GM18517 (cell line): ENCODE results near the gene TRAPPC1.

Source experiments
- ATAC-seq: cut with Tn5 transposase; IDR thresholded peaks from one replicate; pipeline ENCODE4 v1.9.1; 2021; ENCODE audit warnings: mild to moderate bottlenecking, moderate library complexity; ENCODE audit not compliant: unreplicated experiment

The TRAPPC1 gene

DNA sequence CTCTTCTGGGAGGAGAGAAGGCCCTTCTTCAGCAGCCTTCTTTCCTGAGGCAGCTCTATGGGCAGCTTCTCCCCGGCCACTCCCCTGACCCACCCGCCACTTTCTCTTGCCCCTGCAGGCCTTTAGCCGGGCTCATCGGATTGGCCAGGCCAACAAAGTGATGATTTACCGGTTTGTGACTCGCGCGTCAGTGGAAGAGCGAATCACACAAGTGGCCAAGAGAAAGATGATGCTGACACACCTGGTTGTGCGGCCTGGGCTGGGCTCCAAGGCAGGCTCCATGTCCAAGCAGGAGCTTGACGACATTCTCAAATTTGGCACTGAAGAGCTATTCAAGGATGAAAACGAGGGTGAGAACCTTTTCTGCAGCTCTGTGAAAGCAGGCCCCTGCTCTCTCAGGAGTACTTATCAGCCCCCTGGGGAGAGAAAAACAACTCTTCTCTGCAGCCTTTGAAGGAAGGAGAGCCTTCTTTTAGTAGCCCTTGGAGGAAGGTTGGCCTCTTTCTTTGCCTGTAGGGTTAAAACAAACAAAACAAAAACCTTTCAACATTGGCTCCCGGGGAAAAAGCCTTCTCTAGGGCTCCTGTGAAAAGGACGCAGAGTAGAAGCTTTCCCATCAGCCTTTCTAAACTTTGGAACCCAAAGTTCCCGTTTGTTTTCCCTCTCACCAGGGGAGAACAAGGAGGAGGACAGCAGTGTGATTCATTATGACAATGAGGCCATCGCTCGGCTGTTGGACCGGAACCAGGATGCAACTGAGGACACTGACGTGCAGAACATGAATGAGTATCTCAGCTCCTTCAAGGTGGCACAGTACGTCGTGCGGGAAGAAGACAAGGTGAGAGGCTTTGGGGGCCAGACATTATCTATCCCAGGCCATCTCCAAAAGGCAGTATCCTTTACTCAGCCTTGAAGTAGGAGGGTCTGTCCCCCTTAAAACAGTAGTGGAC lies 28.3 kb downstream of the TRAPPC1 start:
- no peak for ATAC-seq

DNA sequence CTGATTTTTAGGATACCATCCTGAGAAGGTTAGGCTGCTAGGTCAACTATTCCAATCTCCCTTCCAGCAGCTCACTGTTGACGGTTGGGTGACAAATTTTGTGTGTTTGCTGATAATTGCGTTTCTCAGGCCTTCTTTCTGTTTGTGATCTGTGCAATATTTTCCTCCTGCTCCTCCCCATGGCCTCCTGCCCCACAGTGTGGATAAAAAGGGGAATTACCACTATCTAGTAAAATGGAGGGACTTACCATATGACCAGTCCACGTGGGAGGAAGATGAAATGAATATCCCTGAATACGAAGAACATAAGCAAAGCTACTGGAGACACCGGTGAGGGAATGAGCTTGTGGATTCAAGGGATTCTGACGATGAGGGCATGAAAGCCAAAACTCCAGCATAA lies 34.0 kb downstream of the TRAPPC1 start:
- no peak for ATAC-seq

DNA sequence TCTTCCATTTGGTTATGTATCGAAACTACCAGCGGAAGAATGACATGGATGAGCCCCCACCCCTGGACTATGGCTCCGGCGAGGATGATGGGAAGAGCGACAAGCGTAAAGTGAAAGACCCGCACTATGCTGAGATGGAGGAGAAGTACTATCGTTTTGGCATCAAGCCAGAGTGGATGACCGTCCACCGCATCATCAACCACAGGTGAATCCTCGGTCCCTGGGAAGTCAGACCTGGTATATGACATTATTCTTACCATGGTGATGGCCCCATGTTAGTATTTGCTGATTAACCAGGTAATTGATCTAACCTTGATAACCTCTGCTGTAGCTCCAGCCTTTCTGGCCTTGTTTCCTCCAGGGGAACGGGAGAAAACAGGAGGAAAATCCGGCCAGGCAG lies 34.7 kb downstream of the TRAPPC1 start:
- ATAC-seq, result no peak

DNA sequence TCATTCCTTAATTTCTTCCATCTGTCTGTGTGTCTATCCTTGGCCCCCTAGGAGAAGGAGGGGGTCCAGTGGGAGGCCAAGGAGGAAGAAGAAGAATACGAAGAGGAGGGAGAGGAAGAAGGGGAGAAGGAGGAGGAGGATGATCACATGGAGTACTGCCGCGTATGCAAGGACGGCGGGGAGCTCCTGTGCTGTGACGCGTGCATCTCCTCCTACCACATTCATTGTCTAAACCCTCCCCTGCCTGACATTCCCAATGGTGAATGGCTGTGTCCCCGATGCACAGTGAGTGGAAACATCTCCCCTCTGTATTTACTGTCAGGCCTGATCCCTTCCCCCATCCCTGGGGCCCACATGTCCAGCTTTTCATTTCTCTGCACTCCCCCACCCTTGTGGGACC lies 36.9 kb downstream of the TRAPPC1 start:
- no peak for ATAC-seq

DNA sequence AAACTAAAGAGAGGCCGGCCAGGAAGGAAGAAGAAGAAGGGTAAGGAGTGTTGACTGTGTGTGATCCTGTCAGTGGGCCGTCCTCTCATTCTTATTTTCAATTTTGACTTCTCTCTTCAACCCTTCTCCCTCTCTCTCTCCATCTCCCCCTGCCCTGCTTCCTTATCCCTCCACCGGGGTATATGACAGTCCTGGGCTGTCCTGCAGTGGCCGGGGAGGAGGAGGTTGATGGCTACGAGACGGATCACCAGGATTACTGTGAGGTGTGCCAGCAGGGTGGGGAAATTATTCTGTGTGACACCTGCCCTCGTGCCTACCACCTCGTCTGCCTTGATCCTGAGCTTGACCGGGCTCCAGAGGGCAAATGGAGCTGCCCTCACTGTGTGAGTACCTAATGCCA lies 37.5 kb downstream of the TRAPPC1 start:
- ATAC-seq, result no peak

DNA sequence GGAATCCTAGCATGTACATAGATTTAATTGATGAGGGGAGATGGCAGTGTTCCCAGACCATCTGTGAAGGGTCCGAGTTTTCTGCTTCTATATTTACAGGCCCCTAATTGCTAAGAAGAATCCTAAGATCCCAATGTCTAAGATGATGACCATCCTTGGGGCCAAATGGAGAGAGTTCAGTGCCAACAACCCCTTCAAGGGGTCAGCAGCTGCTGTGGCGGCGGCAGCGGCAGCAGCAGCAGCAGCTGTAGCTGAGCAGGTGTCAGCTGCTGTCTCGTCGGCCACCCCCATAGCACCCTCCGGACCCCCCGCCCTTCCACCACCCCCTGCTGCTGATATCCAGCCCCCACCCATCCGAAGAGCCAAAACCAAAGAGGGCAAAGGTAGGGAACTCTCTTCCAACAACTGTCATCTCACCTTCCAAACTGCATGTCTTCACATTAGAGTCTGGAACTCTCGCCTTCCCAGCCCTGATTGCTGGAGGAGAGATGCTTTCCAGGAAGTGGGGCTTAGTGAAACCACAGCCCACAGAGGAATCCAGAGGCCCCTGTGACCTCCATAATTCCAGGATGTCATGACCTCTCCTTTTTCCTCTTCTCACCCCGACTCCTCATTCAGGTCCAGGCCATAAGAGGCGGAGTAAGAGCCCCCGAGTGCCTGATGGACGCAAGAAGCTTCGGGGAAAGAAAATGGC lies 38.4 kb downstream of the TRAPPC1 start:
- no peak for ATAC-seq

DNA sequence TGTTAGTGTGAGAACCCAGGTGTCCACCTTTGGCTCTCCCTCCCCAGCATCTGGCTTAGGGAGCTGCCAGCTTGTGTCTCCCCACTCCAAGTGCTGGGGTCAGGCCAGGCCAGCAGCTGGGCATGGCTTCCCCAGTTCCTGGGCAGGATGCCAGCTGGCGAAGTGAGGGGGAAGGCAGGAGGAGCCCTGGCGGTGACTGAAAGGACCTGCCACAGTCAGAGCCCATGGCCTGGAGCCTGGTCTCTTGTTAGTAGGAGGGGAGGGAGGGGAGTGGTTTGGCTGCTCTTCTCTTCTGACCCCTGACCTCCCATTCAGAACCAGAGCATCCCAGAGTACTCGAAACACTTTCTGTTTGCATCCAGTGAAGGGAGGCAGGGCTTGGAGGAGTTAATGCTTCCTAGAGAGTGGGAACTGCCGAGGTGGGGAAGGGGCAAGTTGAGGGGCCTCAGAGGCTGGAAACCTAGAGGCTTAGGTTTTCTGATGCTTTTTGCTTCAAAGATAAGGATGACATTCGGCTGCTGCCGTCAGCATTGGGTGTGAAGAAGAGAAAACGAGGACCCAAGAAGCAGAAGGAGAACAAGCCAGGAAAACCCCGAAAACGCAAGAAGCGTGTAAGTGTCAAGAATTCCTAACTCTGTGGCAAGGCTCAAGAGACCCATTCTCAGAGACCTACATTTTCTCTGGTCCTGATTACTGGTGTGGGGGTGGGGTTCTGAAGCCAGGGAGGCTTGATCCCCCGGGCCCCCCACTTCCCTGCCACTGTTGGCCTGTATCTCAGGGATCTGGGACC lies 42.4 kb downstream of the TRAPPC1 start:
- ATAC-seq, result no peak

DNA sequence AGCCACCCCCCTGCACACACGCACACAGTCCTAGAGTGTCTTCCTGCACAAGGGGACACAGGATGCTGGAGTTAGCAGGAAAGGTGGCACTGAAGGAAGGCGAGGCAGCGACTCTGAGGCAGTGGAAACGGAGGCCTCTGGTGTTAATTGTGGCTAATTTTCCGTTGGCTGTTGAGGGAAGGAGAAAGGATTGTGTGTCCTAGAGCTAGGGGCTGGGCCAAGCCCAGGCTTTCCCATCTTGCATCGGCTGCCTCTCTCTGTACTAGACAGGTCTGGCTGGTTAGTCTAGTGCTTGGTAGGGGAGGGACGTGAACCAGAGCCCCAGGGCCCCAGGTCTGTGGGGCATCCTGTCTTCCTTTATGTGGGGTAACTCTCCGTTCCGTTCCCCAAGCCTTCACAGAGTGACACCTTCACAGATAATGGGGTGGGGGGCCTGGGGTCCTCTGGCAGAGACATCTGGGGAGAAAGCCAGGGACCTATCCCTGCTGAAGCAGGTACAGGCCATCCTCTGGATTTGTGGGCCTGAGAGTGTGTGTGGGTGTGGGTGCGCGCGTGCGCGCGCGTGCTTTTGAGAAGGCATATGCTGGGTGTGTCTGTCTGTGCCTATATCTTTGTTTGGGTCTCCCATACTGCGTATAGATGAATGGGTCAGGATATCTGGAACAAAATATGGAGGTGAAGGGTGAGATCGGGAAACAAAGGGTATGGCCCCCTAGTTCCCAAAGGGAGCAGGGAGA lies 43.4 kb downstream of the TRAPPC1 start, which contains the start of gene CHD3:
Gene CHD3 (plus strand): TSS at position 606 of the 737 bp plus-strand sequence. CDS start 212 bp downstream, outside the sequence.
- ATAC-seq, result no peak

DNA sequence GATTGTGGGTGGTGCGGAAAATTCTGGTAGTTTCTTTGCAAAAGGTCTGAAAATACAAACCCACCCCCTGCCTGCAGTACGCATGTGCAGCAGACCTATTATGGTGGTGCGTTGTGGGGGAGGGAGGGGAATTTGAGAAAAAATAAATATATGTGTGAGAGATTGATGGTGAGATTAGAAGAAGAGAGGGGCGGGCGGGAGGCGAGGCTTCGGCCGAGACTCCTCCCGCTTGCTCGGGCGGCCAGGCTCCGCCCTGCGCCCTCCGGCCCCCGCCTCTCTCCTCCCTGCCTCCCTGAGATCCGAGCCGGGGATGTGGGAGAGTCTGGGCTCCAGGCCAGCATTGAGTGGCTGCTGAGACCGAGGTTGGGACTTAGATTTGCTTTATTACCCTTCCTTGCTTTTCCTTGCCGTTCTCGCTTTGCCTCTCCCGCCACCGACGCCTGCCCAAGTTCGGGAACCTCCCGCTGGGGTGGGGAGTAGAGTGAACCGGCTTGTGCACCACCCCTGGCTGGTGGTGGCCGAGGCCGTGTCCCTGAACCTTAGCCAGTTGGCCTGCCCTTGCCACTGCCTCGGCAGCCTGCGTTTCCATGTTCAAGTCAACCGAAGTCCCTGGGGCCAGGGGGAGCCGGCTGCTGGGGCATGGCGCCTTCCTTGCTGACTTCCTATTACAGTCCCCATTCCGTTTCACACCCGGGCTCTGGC lies 44.1 kb downstream of the TRAPPC1 start:
- no peak for ATAC-seq

DNA sequence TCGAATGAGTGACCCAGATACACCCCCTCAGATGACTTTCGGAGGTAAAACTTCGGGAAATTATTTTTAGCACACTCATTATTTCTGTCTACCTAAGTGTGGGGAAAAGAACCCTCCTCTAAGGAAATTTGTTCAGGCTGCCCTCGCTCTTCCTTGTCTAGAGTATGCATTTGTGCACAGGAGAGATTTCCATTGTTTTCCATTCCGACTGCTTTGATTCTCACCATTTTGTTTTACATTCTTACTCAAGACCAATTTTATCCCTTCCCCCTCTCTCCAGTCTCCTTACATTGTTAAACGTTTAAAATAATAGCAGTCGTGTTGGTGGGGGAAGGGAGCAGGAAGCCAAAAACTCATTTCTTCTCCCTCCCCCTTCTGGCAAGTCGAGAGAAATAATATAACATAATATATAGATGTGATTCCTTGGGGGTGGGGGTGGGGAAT lies 44.7 kb downstream of the TRAPPC1 start:
- ATAC-seq, result no peak

DNA sequence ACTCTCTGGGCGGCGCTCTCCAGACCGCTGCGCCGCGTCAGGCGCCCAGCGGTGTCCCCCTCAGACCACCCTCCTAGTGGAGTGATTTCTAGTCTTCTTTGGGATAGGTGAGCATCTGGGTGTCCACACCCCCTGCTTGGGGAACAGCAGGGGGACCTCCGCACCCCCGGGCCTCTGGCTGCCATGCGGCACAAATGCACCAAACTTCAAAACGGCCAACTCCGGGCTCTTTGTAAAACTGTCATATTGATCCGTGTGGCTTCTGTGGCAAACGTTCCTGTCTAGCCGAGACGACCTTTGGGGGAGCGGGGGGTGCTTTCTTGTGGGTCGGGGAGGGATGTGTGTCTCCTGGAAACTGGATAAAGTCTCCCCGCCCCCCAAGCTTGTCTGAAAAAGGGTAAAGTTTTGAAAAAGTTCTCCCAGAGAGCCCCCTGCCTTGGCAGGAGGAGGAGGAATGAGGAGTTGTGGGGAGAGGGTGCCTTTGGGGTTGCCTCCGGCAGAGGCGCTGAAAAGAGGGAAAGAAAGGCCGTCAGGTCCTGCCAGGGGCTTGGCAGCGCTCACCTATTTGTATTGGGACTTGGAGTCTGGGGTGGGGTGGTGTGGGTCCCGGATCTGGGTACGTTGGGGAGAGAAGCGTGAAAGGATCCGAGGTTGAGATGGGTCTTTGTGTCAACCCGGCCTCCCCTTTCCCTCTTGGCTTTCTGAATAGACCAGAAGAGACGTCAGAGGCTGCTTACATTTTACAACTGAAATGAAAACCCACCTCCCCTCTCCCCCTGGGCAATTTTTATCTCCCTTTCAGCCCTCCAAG lies 45.3 kb downstream of the TRAPPC1 start:
- ATAC-seq, result no peak

DNA sequence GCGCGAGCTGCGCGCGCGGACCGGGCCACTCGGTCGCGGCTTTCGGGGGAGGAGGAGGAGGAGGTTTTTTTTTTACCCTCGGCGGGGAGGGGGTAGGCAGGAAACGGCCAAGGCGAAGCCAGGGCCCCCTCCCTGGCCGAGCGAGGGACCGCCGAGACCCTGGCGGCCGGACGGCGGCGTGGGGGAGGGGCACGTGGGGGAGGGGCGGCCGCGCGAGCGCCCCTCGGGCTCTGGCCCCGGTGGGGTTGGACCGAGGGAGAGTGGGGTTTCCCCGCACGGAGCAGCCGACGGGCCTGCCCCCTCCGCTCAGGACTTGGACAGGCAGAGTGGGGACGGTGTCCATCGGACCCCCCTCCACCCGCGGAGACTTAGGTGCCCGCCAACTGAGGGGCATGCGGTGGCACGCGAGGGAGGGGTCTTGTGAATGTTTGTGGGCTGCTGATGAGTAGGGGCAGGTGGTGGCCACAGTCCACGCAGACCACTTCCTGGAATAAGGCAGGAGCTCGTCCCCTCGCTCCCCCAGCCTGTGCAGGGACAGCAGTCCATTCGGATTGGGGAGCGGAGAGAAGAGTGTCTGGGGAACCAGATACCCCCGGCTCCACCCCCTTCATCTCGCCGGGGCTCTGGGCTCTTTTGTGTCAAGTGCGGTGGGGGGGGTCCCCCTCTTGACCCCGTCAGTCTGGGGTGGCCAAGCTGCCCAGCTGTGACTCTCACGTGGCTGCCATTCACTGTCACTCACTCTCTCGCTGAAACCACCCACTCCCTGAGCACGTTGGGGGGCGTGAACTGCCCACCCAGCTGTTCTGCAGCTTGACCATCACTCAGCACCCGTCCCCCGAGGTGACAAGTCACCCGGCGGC lies 46.1 kb downstream of the TRAPPC1 start:
- no peak for ATAC-seq

DNA sequence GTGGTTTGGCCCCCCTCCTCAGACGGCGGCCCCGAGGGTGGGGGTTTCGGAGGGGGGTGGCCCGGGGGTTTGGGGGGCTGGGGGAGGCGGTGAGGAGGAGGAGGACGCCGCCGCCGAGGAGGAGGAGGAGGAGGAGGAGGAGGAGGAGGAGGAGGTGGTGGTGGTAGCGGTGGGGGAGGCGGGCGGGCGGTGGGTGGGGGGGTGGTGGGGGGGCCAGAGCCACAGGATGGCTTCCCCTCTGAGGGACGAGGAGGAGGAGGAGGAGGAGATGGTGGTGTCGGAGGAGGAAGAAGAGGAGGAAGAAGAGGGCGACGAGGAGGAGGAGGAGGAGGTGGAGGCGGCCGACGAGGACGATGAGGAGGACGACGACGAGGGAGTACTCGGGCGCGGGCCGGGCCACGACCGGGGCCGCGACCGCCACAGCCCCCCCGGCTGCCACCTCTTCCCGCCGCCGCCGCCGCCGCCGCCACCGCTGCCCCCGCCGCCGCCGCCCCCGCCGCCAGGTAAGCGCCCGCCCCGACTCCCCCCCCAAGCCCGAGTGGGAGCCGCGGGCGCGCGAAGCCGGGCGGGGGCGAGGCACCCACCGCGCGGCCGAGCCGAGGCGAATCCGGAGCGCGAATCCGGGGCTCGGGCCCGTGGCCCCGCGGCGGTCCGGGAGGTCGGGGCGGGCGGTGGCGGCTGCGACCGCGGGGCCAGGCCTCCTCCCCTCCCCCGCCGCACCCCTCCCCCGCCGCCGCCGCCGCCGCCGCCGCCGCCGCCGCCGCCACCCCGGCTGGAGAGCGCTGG lies 47.0 kb downstream of the TRAPPC1 start:
- ATAC-seq, result no peak

DNA sequence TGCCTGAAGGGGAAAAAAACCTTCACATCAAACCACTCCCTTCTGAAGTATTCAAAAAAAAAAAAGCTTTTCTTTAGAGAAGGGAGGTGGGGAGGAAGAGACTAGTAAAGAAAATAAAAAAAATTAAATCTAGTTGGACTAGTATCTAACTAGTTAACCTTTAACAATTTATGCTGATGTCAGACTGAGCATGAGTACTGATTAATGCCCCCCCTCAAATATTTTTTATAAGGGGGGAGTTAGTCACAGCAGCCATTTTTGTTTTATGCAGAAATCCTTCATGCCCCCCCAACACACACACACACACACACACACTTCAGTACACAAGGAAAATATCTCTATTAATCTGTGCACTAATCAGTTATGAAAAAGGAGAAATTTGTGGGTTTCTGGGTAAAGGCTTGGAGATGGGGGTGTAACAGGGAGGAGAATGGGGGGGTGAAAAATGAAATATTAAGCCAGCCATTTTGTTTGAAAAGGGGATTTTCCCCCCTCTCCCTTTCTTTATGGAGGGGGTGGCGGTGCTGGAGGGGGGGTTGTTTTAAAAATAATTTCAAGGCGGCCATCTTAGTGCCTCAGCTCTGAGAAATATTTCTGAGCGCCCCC lies 47.9 kb downstream of the TRAPPC1 start:
- ATAC-seq, result no peak

DNA sequence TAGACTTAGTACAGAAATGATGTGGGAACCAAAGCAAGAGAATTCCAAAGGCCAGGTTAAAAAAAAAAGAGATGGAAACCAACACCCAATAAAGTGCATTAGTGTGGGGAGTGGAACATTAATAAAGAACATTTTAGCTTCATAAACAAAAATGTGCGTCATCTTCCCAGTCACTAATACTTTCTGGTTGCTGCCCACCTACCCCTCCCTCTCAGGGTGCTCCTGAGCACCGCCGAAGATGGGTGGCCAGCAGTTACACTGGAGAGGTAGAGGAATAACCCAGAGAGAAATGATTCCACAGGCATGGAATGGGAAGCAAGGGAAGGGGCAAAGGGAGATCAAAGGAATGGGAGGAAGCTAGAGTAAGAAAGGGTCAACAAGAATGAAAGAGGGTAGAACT lies 49.1 kb downstream of the TRAPPC1 start:
- no peak for ATAC-seq

DNA sequence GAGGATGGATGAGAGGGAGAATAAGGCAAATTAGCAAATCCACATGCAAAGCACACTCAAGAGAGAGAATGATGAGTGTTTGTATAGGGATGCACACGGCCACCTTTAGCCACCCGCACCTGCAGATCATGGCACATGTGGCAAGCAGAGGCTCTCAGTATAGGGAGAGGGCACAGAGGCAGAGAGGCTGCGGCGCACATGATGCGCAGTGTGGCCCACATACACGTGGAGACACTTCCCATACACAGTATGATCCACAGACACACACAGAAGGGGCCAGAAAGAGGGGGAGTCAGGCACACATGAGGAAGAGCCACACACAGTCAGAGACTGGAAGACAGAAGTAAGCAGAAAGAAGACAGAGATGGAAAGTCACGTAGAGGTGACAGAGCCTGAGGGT lies 49.7 kb downstream of the TRAPPC1 start:
- ATAC-seq, result no peak
